ENCODE measurements around the gene CELA2B. TPM values are rescaled to one million over a fixed set of nuclear protein-coding genes. Genes with fewer than 3 reads are reported as not detected.
"Not testable (repeated sequence)": the region's sequence is repeated elsewhere in the genome, so short reads cannot be mapped to it uniquely, and the experiment has no call there.

CELA2B gene
- total and polyA plus RNA-seq, 12 donors, result 1.7 to 28.1 (median 7.9) TPM; not detected in 3

DNA sequence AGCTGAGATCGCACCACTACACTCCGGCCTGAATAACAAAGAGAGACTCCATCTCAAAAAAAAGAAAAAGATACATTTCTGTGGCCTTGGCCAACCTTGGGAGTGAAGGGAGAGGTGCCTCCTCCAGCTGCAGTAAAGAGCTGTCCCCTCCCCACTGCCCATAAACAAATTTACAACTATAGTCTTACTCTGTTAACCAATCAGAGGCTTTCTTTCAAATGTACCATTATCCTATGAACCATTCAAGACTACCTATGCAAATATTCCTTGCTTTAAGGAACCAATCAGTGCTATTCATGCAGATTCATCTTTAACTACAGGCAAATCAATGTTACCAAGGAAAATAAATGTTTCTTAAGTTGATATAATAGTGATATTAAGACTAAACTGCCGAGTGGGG, 1.0 kb downstream of the CELA2B start:
- H3K9me3 ChIP-seq (replicated peaks in 1 of 3), result no peaks in the 10 kb centered on the region
- H3K36me3 ChIP-seq (replicated peaks in 1 of 2), result no peaks in the 10 kb centered on the region
- DNase-seq, result no peak
- peak overlapping the region in 1 of 5 donors; percentile 71 for H3K27ac ChIP-seq
- no peak for TF ChIP-seq POLR2A (IDR thresholded peaks at IDR 0.05)
- TF ChIP-seq CTCF (IDR thresholded peaks at IDR 0.05), result no peak
- 88 to 96% (median 91%) methylated on average over 3 of the region's 3 CpGs for WGBS, 4 donors
- no peak overlapping the region for H3K4me3 ChIP-seq
- intact Hi-C loops (cut with DNase I), result no loop called here
- H3K27me3 ChIP-seq, result no peaks in the 10 kb centered on the region
- peaks cover 0 to 15% of the 10 kb centered on the region in 2 donors for H3K4me1 ChIP-seq (replicated peaks in 1 of 2)

GRCh38 chr1:15477646-15478212, 1.8 kb downstream of the CELA2B start:
- no peaks in the 10 kb centered on the region for H3K27me3 ChIP-seq
- WGBS, 4 donors, result 71 to 78% (median 75%) methylated on average over 5 of the region's 5 CpGs
- no peaks in the 10 kb centered on the region for H3K9me3 ChIP-seq (replicated peaks in 1 of 3)
- peak in 4 of 7 donors; percentile 48 to 68 (median 60) for DNase-seq
- H3K27ac ChIP-seq, result peak overlapping the region in 1 of 5 donors; percentile 47
- H3K4me1 ChIP-seq (replicated peaks in 1 of 2), result peaks cover 0 to 15% of the 10 kb centered on the region in 2 donors
- H3K4me3 ChIP-seq, result no peak overlapping the region
- intact Hi-C loops (cut with DNase I), result no loop called here
- H3K36me3 ChIP-seq (replicated peaks in 1 of 2), result no peaks in the 10 kb centered on the region
- TF ChIP-seq CTCF (IDR thresholded peaks at IDR 0.05), result no peak
- no peak for TF ChIP-seq POLR2A (IDR thresholded peaks at IDR 0.05)

GRCh38 chr1:15479654-15480347, 3.9 kb downstream of the CELA2B start:
- Histone ChIP-seq H3K27me3 (no peaks in the 10 kb centered on the region), H3K36me3 (replicated peaks in 1 of 2) (no peaks in the 10 kb centered on the region), H3K4me1 (replicated peaks in 1 of 2) (peaks cover 0 to 13% of the 10 kb centered on the region in 2 donors), H3K9me3 (replicated peaks in 1 of 3) (no peaks in the 10 kb centered on the region), H3K27ac (no peak overlapping the region), H3K4me3 (no peak overlapping the region)
- TF ChIP-seq CTCF (IDR thresholded peaks at IDR 0.05) (no peak), POLR2A (IDR thresholded peaks at IDR 0.05) (no peak)
- WGBS, 4 donors, result 91 to 94% (median 92%) methylated on average over 11 of the region's 11 CpGs
- intact Hi-C loops (cut with DNase I), result no loop called here
- DNase-seq, result no peak

GRCh38 chr1:15482455-15482854, 6.6 kb downstream of the CELA2B start:
- DNase-seq; H3K36me3 ChIP-seq (replicated peaks in 1 of 2); H3K4me3 ChIP-seq; H3K4me1 ChIP-seq (replicated peaks in 1 of 2); H3K9me3 ChIP-seq (replicated peaks in 1 of 3); H3K27ac ChIP-seq; intact Hi-C loops (cut with DNase I); H3K27me3 ChIP-seq: not testable (repeated sequence)
- 78 to 91% (median 85%) methylated on average over 6 of the region's 6 CpGs for WGBS, 4 donors

DNA sequence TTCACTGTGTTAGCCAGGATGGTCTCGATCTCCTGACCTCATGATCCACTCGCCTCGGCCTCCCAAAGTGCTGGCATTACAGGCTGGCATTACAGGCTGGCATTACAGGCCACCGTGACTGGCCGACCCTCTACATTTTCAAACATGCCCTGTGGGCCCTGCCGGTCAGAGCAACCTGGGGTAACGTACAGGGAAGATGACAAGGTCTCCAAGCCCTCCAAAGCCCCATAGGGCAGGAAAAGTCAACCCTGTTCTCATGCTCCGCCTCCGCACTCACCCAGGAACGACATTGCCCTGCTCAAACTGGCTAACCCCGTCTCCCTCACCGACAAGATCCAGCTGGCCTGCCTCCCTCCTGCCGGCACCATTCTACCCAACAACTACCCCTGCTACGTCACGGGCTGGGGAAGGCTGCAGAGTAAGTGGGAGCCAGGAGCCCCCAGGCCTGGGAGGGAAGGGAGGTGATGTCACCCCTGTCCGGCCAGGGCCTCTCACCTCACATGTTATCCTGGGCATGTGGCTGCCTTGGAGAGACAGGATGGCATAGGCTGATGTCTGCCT, 7.2 kb downstream of the CELA2B start:
- H3K9me3 ChIP-seq (replicated peaks in 1 of 3); DNase-seq; H3K4me3 ChIP-seq; H3K27ac ChIP-seq; intact Hi-C loops (cut with DNase I); H3K36me3 ChIP-seq (replicated peaks in 1 of 2); H3K27me3 ChIP-seq; H3K4me1 ChIP-seq (replicated peaks in 1 of 2): not testable (repeated sequence)
- WGBS, 4 donors, result 85 to 93% (median 92%) methylated on average over 13 to 15 of the region's 16 CpGs
